Activated naive CD4-positive, alpha-beta T cell treated with anti-CD3 and anti-CD28 coated beads for 36 hours (primary cell): ENCODE data around the gene ENOPH1. TPM values are rescaled to one million over a fixed set of nuclear protein-coding genes. Genes with fewer than 3 reads are reported as not detected.
"Not testable (repeated sequence)": the region's sequence is repeated elsewhere in the genome, so short reads cannot be mapped to it uniquely, and the experiment has no call there.

ENCODE experiments used
- CTCF ChIA-PET: fragments of 350-600 bp; sonication (Branson Sonifier 250); formaldehyde crosslinking; loops from one replicate; lab custom pipeline; 2021; ENCODE audit warnings: antibody characterized with exemption; lab: Charles Lee
- DNase-seq: peaks from one replicate; pipeline ENCODE4 v3.0.0-alpha.2; 2020
- H3K27ac Mint-ChIP-seq: one replicate; pipeline ENCODE4 v1.8.0; 2021; ENCODE audit warnings: mild to moderate bottlenecking, mixed read lengths
- H3K27me3 Mint-ChIP-seq: one replicate; pipeline ENCODE4 v1.8.0; 2021; ENCODE audit warnings: low read depth, mixed read lengths
- H3K36me3 Mint-ChIP-seq: one replicate; pipeline ENCODE4 v1.8.0; 2021; ENCODE audit warnings: low read depth, mixed read lengths
- H3K4me1 Mint-ChIP-seq: one replicate; pipeline ENCODE4 v1.8.0; 2021; ENCODE audit warnings: low read depth, mixed read lengths
- H3K4me3 Mint-ChIP-seq: one replicate; pipeline ENCODE4 v1.8.0; 2021; ENCODE audit warnings: mild to moderate bottlenecking, moderate library complexity, mixed read lengths
- H3K9me3 Mint-ChIP-seq: one replicate; pipeline ENCODE4 v1.8.0; 2021; ENCODE audit warnings: mixed read lengths
- intact Hi-C: fragments of 100-400 bp; cut with micrococcal nuclease; formaldehyde crosslinking; loops from one replicate; pipeline ENCODE4 v1.15.1; 2023
- total RNA-seq, 2 experiments: library from RNA; stranded (reverse); gene quantifications; one replicate each; pipeline ENCODE4 v1.2.3, GENCODE V29; 2021

ENOPH1 gene
- total RNA-seq, 2 experiments from 2014 or later, result 55.1 to 56.3 TPM

DNA sequence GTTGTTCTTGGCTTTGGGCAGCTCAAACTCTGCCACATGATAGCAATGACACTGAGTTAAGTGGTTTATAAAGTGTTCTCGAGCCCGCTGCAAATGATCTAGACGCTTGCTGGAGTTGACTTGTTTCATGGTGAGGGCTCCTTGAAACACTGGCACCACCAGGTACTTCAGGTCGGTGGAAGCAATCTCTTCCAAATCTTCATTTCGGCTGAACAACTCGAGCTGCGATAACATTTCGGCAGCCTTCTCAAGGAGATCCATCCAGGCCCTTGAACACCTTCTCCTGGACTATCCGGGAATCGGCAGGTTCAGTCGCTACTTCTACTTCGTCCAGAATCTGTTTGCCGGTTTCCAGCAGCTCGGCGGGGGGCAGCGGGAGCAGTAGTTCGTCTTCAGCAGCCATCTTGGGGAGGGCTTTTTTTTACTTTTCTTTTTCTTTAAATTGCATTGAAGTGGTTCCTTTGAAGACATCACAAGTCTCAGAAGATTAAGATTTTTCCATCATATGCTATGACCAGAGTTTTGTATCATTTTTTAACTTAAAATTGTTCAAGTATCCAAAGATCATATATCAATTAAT is 28.1 kb upstream of the ENOPH1 start:
- H3K27me3 Mint-ChIP-seq, result no peaks in the 10 kb centered on the region
- no peak overlapping the region for H3K27ac Mint-ChIP-seq

DNA sequence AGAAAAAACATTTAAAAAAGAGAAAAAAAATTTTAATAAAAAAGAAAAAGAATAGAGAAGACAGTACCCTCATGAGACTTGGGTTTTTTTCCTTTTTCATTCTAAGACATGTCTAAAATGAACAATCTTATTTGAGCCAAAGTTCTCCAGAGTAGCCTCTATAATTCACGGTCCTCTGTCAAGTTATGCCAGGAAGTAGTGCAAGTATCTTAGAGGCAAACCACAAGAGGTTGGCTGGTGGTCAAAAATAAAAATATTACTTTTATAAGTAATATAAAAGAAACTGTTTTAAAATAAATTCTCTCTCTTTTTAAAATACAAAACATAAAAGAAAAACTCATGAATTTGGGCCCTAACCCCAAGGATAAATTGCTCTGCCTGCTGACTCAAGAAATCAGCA is 26.7 kb upstream of the ENOPH1 start:
- no peaks in the 10 kb centered on the region for H3K9me3 Mint-ChIP-seq
- H3K27me3 Mint-ChIP-seq, result no peaks in the 10 kb centered on the region
- H3K4me1 Mint-ChIP-seq, result no peaks in the 10 kb centered on the region
- H3K4me3 Mint-ChIP-seq, result no peak overlapping the region
- no peaks in the 10 kb centered on the region for H3K36me3 Mint-ChIP-seq
- intact Hi-C loops, result no loop called here
- no peak for DNase-seq
- CTCF ChIA-PET, result no interaction called here
- no peak overlapping the region for H3K27ac Mint-ChIP-seq

More for the DNA sequence above, 28.1 kb upstream of the ENOPH1 start:
- no peak overlapping the region for H3K4me3 Mint-ChIP-seq
- intact Hi-C loops, result no loop called here
- CTCF ChIA-PET, result no interaction called here
- no peak for DNase-seq
- H3K36me3 Mint-ChIP-seq, result no peaks in the 10 kb centered on the region
- H3K4me1 Mint-ChIP-seq, result no peaks in the 10 kb centered on the region
- no peaks in the 10 kb centered on the region for H3K9me3 Mint-ChIP-seq

GRCh38 chr4:82415061-82415460 is 15.3 kb upstream of the ENOPH1 start:
- intact Hi-C loops, H3K4me3 Mint-ChIP-seq, DNase-seq, H3K4me1 Mint-ChIP-seq, H3K9me3 Mint-ChIP-seq, H3K27ac Mint-ChIP-seq, CTCF ChIA-PET, H3K36me3 Mint-ChIP-seq: not testable (repeated sequence)
- peaks cover 21% of the 10 kb centered on the region for H3K27me3 Mint-ChIP-seq

- Mint-ChIP-seq H3K9me3 (no peaks in the 10 kb centered on the region), H3K4me3 (peak overlapping the region; percentile 28), H3K27ac (no peak overlapping the region), H3K27me3 (peaks cover 21% of the 10 kb centered on the region), H3K4me1 (peaks cover 3% of the 10 kb centered on the region), H3K36me3 (no peaks in the 10 kb centered on the region)
- CTCF ChIA-PET, result no interaction called here
- no peak for DNase-seq
- intact Hi-C loops, result no loop called here
Observed at GRCh38 chr4:82415922-82416365, 14.4 kb upstream of the ENOPH1 start.

GRCh38 chr4:82419451-82419850 is 10.9 kb upstream of the ENOPH1 start:
- peaks cover 11% of the 10 kb centered on the region for H3K4me1 Mint-ChIP-seq
- H3K36me3 Mint-ChIP-seq, result peaks cover 14% of the 10 kb centered on the region
- H3K27me3 Mint-ChIP-seq, result peaks cover 21% of the 10 kb centered on the region
- H3K9me3 Mint-ChIP-seq, result no peaks in the 10 kb centered on the region
- no peak for DNase-seq
- H3K27ac Mint-ChIP-seq, result no peak overlapping the region
- CTCF ChIA-PET, result interaction anchor here (1.2 kb wide), 1 partner anchor 62 kb away, joined by 3 read pairs; no protein-coding TSS in a partner anchor
- H3K4me3 Mint-ChIP-seq, result no peak overlapping the region
- intact Hi-C loops, result no loop called here

- peaks cover 32% of the 10 kb centered on the region for H3K4me1 Mint-ChIP-seq
- peaks cover 8% of the 10 kb centered on the region for H3K27me3 Mint-ChIP-seq
- peaks cover 39% of the 10 kb centered on the region for H3K36me3 Mint-ChIP-seq
- no peak overlapping the region for H3K4me3 Mint-ChIP-seq
- H3K27ac Mint-ChIP-seq, result no peak overlapping the region
- CTCF ChIA-PET, result no interaction called here
- intact Hi-C loops, result no loop called here
- H3K9me3 Mint-ChIP-seq, result no peaks in the 10 kb centered on the region
- no peak for DNase-seq
Observed at GRCh38 chr4:82421796-82422560, 8.4 kb upstream of the ENOPH1 start.

- no peak for DNase-seq
- peaks cover 44% of the 10 kb centered on the region for H3K36me3 Mint-ChIP-seq
- CTCF ChIA-PET, result no interaction called here
- H3K4me1 Mint-ChIP-seq, result peaks cover 38% of the 10 kb centered on the region
- intact Hi-C loops, result no loop called here
- H3K27me3 Mint-ChIP-seq, result peaks cover 8% of the 10 kb centered on the region
- no peak overlapping the region for H3K27ac Mint-ChIP-seq
- no peaks in the 10 kb centered on the region for H3K9me3 Mint-ChIP-seq
- no peak overlapping the region for H3K4me3 Mint-ChIP-seq
Observed at GRCh38 chr4:82422616-82423015, 7.8 kb upstream of the ENOPH1 start.

DNA sequence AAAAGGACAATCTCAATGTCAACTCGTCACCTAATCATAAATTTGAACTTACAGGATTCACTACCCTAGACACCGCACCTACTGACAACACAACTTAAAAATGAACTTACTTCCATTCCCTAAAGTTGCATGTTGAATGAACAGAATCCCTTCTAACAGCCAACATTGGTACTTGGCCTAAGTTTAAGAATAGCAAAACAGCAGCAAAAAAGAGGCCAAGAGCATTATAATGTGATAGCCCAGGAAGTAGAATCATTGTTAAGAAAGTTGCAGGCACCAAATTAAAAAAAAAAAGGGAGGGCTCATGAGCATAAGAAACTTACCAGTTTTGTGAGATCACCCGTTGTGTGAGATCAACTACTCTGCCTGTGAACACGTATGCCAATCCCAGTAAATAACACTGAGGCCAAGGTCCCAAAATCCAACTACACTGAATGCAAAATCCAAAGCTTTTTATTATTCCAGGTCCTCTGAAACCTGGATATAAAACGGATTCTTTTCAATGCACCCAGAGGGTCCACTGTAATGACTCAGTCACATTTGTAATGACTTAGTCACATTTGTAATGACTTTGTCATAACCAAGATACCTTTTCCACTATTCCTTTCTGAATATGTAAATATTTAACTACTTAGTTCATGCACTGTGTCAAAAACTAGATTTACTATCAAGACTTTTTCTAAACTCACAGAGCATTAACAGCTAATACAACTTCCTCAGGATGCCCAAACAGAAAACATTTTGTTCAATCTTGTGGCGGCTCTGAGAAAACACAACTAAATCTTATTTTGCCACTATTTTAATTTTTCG is 6.9 kb upstream of the ENOPH1 start:
- peak overlapping the region; percentile 43 for H3K27ac Mint-ChIP-seq
- CTCF ChIA-PET, result no interaction called here
- H3K4me3 Mint-ChIP-seq, result no peak overlapping the region

DNA sequence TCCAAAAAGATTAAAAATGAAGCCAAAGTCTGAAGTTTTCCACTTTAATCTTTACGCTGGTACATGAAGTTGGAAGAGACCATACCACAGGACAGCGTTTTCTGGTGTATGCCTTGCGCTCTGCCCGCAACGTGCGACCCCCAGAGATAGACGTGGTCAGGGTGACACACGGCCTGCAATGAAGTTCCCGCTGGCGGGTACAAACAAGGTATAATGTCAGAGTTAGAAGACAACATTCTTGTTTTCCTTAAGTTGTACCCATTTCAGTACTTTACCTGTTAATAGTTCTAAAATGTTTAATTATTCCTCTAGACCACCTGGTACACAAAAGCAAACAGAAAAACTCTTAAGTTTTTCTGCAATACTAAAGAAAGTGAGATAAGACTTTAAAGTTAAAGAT is 4.9 kb upstream of the ENOPH1 start:
- intact Hi-C loops, result loop anchor here (5.0 kb wide), 1 partner anchor 1883 kb away; no protein-coding TSS in a partner anchor

More for the DNA sequence above, 6.9 kb upstream of the ENOPH1 start:
- peaks cover 53% of the 10 kb centered on the region for H3K36me3 Mint-ChIP-seq
- intact Hi-C loops, result no loop called here
- no peak for DNase-seq
- H3K9me3 Mint-ChIP-seq, result no peaks in the 10 kb centered on the region
- peaks cover 43% of the 10 kb centered on the region for H3K4me1 Mint-ChIP-seq
- no peaks in the 10 kb centered on the region for H3K27me3 Mint-ChIP-seq

GRCh38 chr4:82428526-82428968 is 1.8 kb upstream of the ENOPH1 start:
- CTCF ChIA-PET, result interaction anchor here (1.1 to 2.3 kb wide), 5 partner anchors 9 to 68 kb away, joined by 4 to 11 read pairs (median 7); no protein-coding TSS in a partner anchor
- Mint-ChIP-seq H3K4me1 (peaks cover 62% of the 10 kb centered on the region), H3K9me3 (no peaks in the 10 kb centered on the region), H3K36me3 (peaks cover 68% of the 10 kb centered on the region), H3K27ac (peak overlapping the region; percentile 99), H3K4me3 (peak overlapping the region; percentile 93), H3K27me3 (no peaks in the 10 kb centered on the region)
- no peak for DNase-seq
- intact Hi-C loops, result loop anchor here (2.0 to 5.0 kb wide), 3 partner anchors 76 to 1886 kb away; no protein-coding TSS in a partner anchor

More for the DNA sequence above, 4.9 kb upstream of the ENOPH1 start:
- H3K4me1 Mint-ChIP-seq, result peaks cover 43% of the 10 kb centered on the region
- no peaks in the 10 kb centered on the region for H3K27me3 Mint-ChIP-seq
- no peak overlapping the region for H3K27ac Mint-ChIP-seq
- H3K36me3 Mint-ChIP-seq, result peaks cover 62% of the 10 kb centered on the region
- no peaks in the 10 kb centered on the region for H3K9me3 Mint-ChIP-seq
- H3K4me3 Mint-ChIP-seq, result no peak overlapping the region
- CTCF ChIA-PET, result no interaction called here
- no peak for DNase-seq

DNA sequence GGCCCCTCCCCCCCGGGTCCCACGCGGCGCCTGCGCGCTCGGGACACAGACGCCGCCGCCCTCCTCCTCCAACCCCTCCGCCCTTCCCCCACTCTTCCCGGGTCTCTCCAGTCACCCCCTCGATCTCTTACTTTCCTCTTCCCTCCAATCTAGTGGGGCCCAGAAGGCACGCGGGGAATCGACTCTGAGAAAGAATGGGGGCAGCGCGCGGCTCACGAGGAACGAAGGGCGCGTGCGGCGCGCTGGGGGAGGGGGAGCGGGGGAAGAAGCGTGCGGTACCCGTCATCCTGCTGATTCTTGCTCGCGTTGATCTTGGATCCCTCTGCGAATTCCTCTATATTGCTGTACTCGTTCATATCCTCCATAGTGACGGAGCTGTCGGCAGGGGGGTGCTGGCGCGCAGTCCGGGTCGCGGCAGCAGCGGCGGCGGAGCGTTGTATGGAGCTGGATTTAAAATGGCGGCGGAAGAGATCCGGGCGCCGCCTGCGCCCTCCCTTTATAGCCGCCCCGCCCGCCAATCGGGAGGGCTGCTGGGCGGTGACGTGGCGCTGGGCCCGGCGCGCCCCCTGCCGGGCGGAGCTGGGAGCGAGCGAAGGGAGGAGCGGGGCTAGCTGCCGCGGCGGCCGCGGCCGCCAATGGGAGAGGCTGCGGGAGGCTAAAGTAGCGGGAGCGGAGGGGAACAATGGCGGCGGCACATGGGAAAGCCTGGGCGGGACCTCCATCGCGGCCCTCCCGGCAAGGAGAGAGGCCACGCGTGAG is 1.2 kb upstream of the ENOPH1 start:
- peaks cover 66% of the 10 kb centered on the region for H3K36me3 Mint-ChIP-seq
- no peaks in the 10 kb centered on the region for H3K27me3 Mint-ChIP-seq
- DNase-seq, result peak; percentile 92
- H3K4me1 Mint-ChIP-seq, result peaks cover 64% of the 10 kb centered on the region
- peak overlapping the region; percentile 99 for H3K27ac Mint-ChIP-seq
- no peaks in the 10 kb centered on the region for H3K9me3 Mint-ChIP-seq
- intact Hi-C loops, result loop anchor here (1.0 to 5.0 kb wide), 7 partner anchors 55 to 1887 kb away; partner anchors contain the start of gene THAP9
- CTCF ChIA-PET, result interaction anchor here (0.8 to 2.3 kb wide), 5 partner anchors 9 to 69 kb away, joined by 3 to 11 read pairs (median 7); partner anchors contain the start of gene HNRNPD
- H3K4me3 Mint-ChIP-seq, result peak overlapping the region; percentile 93
